ENCODE measurements around the gene DDX49. TPM values are rescaled to one million over a fixed set of nuclear protein-coding genes. Genes with fewer than 3 reads are reported as not detected.
A peak's percentile ranks its signal among the peaks of the same experiment; 100 is the strongest.

DDX49 gene
- total RNA-seq, 1 experiment from 2014 or later: 51.9 TPM

DNA sequence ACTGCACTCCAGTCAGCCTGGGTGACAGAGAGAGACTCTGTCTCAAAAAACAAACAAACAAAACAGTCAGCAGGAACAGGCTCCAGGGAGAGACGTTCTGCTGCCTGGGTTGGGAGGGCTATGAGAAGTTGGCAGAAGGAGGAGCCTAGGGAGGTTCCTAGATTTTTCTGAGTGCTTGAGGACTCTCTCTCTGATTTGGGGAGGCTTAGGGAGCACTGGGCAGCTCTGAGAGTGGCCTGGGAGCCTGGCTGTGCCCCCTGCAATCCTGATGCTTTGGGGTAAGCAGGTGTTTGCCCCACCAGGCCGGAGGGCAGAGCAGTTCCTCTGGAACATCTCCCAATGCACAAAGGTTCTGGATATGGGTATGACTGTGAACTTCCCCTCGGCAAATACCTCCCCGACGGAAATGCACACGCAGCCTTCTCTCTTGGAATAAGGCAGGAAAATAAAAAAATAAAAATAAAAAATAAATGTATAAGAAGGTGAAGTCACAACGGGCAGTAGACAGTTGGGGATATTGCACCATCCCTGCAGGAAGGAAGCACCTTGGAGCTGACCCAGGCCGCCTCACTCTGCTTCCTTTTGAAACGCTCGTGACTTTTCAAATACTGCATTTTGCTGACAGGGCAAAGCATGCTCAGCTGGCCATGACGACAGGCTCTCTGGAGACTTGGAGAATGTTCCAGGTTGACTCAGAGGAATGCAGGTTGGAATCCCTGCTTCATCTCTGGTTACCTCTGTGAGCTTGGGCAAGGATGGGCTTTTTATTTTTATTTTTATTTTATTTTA lies 48.0 kb downstream of the DDX49 start:
- H3K4me1 ChIP-seq (ENCODE audit: control insufficient read depth in 1 of 2, insufficient read depth in 2 of 2, low read length in 2 of 2): peaks cover 33 to 38% of the 10 kb centered on the region in 2 experiments

More for the DNA sequence above, 48.0 kb downstream of the DDX49 start:
- H3K79me2 ChIP-seq (ENCODE audit: insufficient read depth, low read length): no peaks in the 10 kb centered on the region
- H3K27me3 ChIP-seq (ENCODE audit: insufficient read depth, low read length): no peaks in the 10 kb centered on the region
- no peaks in the 10 kb centered on the region for H3K36me3 ChIP-seq (ENCODE audit: control insufficient read depth in 1 of 2, insufficient read depth in 2 of 2, low read length in 2 of 2)
- no peaks in the 10 kb centered on the region for H4K20me1 ChIP-seq (ENCODE audit: insufficient read depth)
- H3K9ac ChIP-seq (ENCODE audit: low read length): no peak overlapping the region
- no peak for DNase-seq (ENCODE audit: low read depth, low spot score)
- peak overlapping the region; percentile 71 for H2AFZ ChIP-seq (ENCODE audit: low read depth, low read length, poor library complexity, severe bottlenecking)
- H3K9me2 ChIP-seq (ENCODE audit: insufficient read depth): no peaks in the 10 kb centered on the region
- RAD21 ChIA-PET (ENCODE audit: low non-redundant PET in 1 of 2, low total read pairs in 2 of 2, uncharacterized antibody in 2 of 2, unreplicated experiment in 2 of 2): no interaction called here
- CTCF ChIA-PET: interaction anchor here (1.2 kb wide), 1 partner anchor 580 kb away, joined by 4 read pairs; no protein-coding TSS in a partner anchor
- ATAC-seq: no peak
- no peaks in the 10 kb centered on the region for H3K9me3 ChIP-seq (ENCODE audit: control insufficient read depth in 1 of 2, insufficient read depth in 1 of 2, low read depth in 1 of 2, low read length in 2 of 2)
- BruUV-seq (replicated peaks): no TSS peak
- no peak for TF ChIP-seq RAD21 (IDR thresholded peaks at IDR 0.05; ENCODE audit: low read depth)
- TF ChIP-seq, protein P1, sequence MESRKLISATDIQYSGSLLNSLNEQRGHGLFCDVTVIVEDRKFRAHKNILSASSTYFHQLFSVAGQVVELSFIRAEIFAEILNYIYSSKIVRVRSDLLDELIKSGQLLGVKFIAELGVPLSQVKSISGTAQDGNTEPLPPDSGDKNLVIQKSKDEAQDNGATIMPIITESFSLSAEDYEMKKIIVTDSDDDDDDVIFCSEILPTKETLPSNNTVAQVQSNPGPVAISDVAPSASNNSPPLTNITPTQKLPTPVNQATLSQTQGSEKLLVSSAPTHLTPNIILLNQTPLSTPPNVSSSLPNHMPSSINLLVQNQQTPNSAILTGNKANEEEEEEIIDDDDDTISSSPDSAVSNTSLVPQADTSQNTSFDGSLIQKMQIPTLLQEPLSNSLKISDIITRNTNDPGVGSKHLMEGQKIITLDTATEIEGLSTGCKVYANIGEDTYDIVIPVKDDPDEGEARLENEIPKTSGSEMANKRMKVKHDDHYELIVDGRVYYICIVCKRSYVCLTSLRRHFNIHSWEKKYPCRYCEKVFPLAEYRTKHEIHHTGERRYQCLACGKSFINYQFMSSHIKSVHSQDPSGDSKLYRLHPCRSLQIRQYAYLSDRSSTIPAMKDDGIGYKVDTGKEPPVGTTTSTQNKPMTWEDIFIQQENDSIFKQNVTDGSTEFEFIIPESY (IDR thresholded peaks at IDR 0.05; ENCODE audit: extremely low read depth, insufficient replicate concordance, low read length): no peak
- TF ChIP-seq, protein P2, sequence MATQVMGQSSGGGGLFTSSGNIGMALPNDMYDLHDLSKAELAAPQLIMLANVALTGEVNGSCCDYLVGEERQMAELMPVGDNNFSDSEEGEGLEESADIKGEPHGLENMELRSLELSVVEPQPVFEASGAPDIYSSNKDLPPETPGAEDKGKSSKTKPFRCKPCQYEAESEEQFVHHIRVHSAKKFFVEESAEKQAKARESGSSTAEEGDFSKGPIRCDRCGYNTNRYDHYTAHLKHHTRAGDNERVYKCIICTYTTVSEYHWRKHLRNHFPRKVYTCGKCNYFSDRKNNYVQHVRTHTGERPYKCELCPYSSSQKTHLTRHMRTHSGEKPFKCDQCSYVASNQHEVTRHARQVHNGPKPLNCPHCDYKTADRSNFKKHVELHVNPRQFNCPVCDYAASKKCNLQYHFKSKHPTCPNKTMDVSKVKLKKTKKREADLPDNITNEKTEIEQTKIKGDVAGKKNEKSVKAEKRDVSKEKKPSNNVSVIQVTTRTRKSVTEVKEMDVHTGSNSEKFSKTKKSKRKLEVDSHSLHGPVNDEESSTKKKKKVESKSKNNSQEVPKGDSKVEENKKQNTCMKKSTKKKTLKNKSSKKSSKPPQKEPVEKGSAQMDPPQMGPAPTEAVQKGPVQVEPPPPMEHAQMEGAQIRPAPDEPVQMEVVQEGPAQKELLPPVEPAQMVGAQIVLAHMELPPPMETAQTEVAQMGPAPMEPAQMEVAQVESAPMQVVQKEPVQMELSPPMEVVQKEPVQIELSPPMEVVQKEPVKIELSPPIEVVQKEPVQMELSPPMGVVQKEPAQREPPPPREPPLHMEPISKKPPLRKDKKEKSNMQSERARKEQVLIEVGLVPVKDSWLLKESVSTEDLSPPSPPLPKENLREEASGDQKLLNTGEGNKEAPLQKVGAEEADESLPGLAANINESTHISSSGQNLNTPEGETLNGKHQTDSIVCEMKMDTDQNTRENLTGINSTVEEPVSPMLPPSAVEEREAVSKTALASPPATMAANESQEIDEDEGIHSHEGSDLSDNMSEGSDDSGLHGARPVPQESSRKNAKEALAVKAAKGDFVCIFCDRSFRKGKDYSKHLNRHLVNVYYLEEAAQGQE (IDR thresholded peaks at IDR 0.05; ENCODE audit: low read depth): no peak
- no peak for TF ChIP-seq CBX3 (IDR thresholded peaks at IDR 0.05; ENCODE audit: low read depth)
- no peak for TF ChIP-seq POLR2AphosphoS5 (IDR thresholded peaks at IDR 0.05; ENCODE audit: low read depth, low read length)
- no peak for TF ChIP-seq SIN3A (IDR thresholded peaks at IDR 0.05; ENCODE audit: low read depth)
- no peak for TF ChIP-seq EZH2phosphoT487 (IDR thresholded peaks at IDR 0.05; ENCODE audit: borderline replicate concordance)
- TF ChIP-seq EGR1 (IDR thresholded peaks at IDR 0.05; ENCODE audit: low read depth): no peak
- TF ChIP-seq CEBPB (IDR thresholded peaks at IDR 0.05; ENCODE audit: low read depth): no peak
- no peak for TF ChIP-seq JUND (IDR thresholded peaks at IDR 0.05)
- no peak for TF ChIP-seq YY1 (IDR thresholded peaks at IDR 0.05; ENCODE audit: extremely low read depth, insufficient replicate concordance, low read depth, low read length)
- TF ChIP-seq, protein P3, sequence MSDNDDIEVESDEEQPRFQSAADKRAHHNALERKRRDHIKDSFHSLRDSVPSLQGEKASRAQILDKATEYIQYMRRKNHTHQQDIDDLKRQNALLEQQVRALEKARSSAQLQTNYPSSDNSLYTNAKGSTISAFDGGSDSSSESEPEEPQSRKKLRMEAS (IDR thresholded peaks at IDR 0.05): no peak
- no peak for TF ChIP-seq ZNF274 (IDR thresholded peaks at IDR 0.05; ENCODE audit: low read depth, low read length)
- TF ChIP-seq SRF (IDR thresholded peaks at IDR 0.05; ENCODE audit: low read depth): no peak
- POLR2A ChIA-PET: no interaction called here
- no peak overlapping the region for H3K27ac ChIP-seq (ENCODE audit: low read depth, low read length)
- H3K4me3 ChIP-seq (replicated peaks in 1 of 2; ENCODE audit: low read depth in 1 of 2, low read length in 2 of 2): no peak overlapping the region
- no peak overlapping the region for H3K4me2 ChIP-seq (ENCODE audit: low read length)
- intact Hi-C loops (cut with micrococcal nuclease): no loop called here

Measured in HCT116 (cell line).